Lung (tissue), 12 donors: Measurements from ENCODE around the gene EPN2. TPM values are rescaled to one million over a fixed set of nuclear protein-coding genes. Genes with fewer than 3 reads are reported as not detected.
"Not testable (repeated sequence)": the region's sequence is repeated elsewhere in the genome, so short reads cannot be mapped to it uniquely, and the experiment has no call there.

ENCODE experiments used
- ATAC-seq: fragments of 200-7000 bp; cut with Tn5 transposase; one replicate; pipeline ENCODE4 v1.9.1; 2020; ENCODE audit warnings: moderate number of reproducible peaks; ENCODE audit not compliant: insufficient read depth, low FRiP score
- DNase-seq, 3 donors: peaks; one replicate each; pipeline ENCODE4 v3.0.0-alpha.2; 2013 to 2017
- H3K27ac ChIP-seq, 2 donors: one replicate each; pipeline ENCODE4 v1.5.1; 2013; ENCODE audit warnings: mild to moderate bottlenecking in 2 of 2, moderate library complexity in 2 of 2, control low read depth in 1 of 2, inconsistent platforms in 1 of 2, low read depth in 1 of 2, low read length in 1 of 2
- H3K27me3 ChIP-seq, 3 donors: one replicate each; pipeline ENCODE4 v1.5.1; 2013; ENCODE audit warnings: low read length in 2 of 3; ENCODE audit not compliant: control insufficient read depth in 3 of 3, insufficient read depth in 3 of 3
- H3K36me3 ChIP-seq, 4 donors: one replicate each; pipeline ENCODE4 v1.5.1; 2013; ENCODE audit warnings: low read length in 4 of 4, mild to moderate bottlenecking in 1 of 4, moderate library complexity in 1 of 4; ENCODE audit not compliant: control insufficient read depth in 4 of 4, insufficient read depth in 4 of 4
- H3K4me1 ChIP-seq, 5 donors: one replicate each; pipeline ENCODE4 v1.5.1; 2013; ENCODE audit warnings: low read length in 5 of 5, mild to moderate bottlenecking in 2 of 5, moderate library complexity in 1 of 5; ENCODE audit not compliant: control insufficient read depth in 5 of 5, insufficient read depth in 5 of 5
- H3K4me3 ChIP-seq: one replicate; pipeline ENCODE4 v1.5.1; 2013; ENCODE audit warnings: mild to moderate bottlenecking, control low read depth, moderate library complexity
- H3K9ac ChIP-seq, 2 donors: one replicate each; pipeline ENCODE4 v1.5.1; 2013; ENCODE audit warnings: low read length in 2 of 2, control low read depth in 1 of 2; ENCODE audit not compliant: insufficient read depth in 1 of 2
- H3K9me3 ChIP-seq, 4 donors: one replicate each; pipeline ENCODE4 v1.5.1; 2013; ENCODE audit warnings: low read length in 3 of 4, mild to moderate bottlenecking in 1 of 4, moderate library complexity in 1 of 4; ENCODE audit not compliant: control insufficient read depth in 4 of 4, insufficient read depth in 3 of 4
- WGBS, 2 donors: extraction: QIAGEN DNeasy Blood & Tissue Kit; methylation state at CpG; one replicate each; pipeline ENCODE4 v1.1.7; 2013; 5-methylcytosine and 5-hydroxymethylcytosine counted together
- polyA plus RNA-seq, 2 donors: library from polyadenylated mRNA; stranded (reverse); fragments of 200-250 nt; gene quantifications; one replicate each; pipeline ENCODE4 v1.2.1, GENCODE V29; 2013
- total RNA-seq, 2 donors: library from RNA; depleted of rRNA in 1 of 2; stranded (reverse); fragments of >200 nt in 1 of 2; gene quantifications; one replicate each; pipeline ENCODE4 v1.2.1, GENCODE V29; 2014 to 2021
- TF ChIP-seq, protein P1 (sequence below): IDR thresholded peaks from 2 replicates; pipeline ENCODE4 v1.5.1; 2012; ENCODE audit warnings: mild to moderate bottlenecking; ENCODE audit errors: control extremely low read depth, extremely low read depth
- donor health status: control.
- donor health status: control.
- donor health status: Bipolar disorder and iron deficiency.
- donor health status: healthy.
- donor health status: DM: yes; HTN: yes; CAD: no.

Gene EPN2
- total and polyA plus RNA-seq, 4 donors, result 16.7 to 73.7 (median 37.4) TPM

DNA sequence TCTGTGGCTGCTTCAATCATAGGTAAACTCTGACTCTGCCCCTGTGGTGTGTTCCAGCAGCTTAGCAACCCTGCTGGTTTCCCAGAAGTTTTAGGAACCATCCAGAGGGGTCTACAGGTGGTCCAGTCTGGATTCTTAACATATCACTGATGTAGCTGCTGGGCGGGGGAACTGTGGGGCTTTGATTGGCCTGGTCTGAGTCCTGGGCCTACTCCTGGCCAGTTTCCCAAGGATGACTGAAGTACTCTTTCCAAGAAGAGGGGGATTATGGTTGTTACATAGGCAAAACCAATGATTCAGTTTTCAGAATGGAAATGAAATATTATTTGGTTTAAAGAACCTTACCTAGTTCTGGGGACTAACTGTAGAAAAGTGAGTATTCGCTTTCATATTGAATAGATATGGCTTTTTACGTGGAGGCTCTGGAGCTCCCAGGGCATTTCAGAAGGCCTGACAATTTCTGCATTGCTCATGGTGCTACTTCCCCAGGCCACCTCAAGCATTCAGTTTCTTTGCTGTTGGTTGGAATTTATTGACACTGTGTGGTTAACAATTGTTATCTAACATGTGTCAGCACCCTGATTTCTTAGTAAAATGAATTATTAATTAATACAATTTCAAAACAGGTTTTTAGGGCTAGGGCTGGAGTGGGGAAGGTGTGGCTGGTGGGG lies 38.4 kb downstream of the EPN2 start:
- WGBS, 2 donors, result 91 to 96% methylated on average over 3 of the region's 3 CpGs
- Histone ChIP-seq H3K27me3 (no peaks in the 10 kb centered on the region), H3K4me1 (peaks cover 6 to 15% (median 6%) of the 10 kb centered on the region in 5 donors), H3K4me3 (no peak overlapping the region), H3K27ac (no peak overlapping the region), H3K36me3 (peaks cover 0 to 3% (median 1%) of the 10 kb centered on the region in 4 donors), H3K9ac (no peak overlapping the region), H3K9me3 (peaks cover 0 to 2% (median 0%) of the 10 kb centered on the region in 4 donors)
- TF ChIP-seq, protein P1, sequence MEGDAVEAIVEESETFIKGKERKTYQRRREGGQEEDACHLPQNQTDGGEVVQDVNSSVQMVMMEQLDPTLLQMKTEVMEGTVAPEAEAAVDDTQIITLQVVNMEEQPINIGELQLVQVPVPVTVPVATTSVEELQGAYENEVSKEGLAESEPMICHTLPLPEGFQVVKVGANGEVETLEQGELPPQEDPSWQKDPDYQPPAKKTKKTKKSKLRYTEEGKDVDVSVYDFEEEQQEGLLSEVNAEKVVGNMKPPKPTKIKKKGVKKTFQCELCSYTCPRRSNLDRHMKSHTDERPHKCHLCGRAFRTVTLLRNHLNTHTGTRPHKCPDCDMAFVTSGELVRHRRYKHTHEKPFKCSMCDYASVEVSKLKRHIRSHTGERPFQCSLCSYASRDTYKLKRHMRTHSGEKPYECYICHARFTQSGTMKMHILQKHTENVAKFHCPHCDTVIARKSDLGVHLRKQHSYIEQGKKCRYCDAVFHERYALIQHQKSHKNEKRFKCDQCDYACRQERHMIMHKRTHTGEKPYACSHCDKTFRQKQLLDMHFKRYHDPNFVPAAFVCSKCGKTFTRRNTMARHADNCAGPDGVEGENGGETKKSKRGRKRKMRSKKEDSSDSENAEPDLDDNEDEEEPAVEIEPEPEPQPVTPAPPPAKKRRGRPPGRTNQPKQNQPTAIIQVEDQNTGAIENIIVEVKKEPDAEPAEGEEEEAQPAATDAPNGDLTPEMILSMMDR, result no peak
- ATAC-seq (no peak), DNase-seq (no peak)

DNA sequence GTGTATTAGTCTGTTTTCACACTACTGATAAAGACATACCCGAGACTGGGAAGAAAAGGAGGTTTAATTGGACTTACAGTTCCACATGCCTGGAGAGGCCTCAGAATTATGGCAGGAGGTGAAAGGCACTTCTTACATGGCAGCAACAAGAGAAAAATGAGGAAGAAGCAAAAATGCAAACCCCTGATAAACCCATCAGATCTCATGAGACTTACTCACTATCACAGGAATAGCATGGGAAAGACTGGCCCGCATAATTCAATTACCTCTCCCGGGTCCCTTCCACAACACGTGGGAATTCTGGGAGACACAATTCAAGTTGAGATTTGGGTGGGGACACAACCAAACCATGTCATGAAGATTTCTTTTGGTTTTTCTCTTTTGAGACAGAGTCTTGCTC lies 41.1 kb downstream of the EPN2 start:
- not testable (repeated sequence) for H3K9me3 ChIP-seq, H3K9ac ChIP-seq, H3K36me3 ChIP-seq, DNase-seq, H3K27me3 ChIP-seq, ATAC-seq, H3K27ac ChIP-seq, H3K4me3 ChIP-seq
- WGBS, 2 donors, result 90% methylated on average over 4 of the region's 4 CpGs
- H3K4me1 ChIP-seq, result peaks cover 0 to 16% (median 7%) of the 10 kb centered on the region in 5 donors

DNA sequence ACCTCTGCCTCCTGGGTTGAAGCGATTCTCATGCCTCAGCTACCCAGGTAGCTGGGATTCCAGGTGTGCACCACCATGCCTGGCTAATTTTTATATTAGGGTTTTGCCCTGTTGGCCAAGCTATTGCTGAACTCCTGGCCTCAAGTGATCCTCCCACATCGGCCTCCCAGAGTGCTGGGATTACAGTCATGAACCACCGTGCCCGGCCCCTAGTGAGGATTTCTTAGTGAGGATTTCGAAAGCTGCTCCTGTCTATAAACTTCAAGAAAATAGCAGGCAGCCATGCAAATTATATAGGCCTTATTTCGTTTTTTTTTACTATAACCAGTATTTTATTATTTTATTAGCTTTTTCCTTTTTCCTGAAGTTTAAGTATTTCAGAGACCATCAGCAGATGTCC lies 41.6 kb downstream of the EPN2 start:
- Histone ChIP-seq H3K9ac (no peak overlapping the region), H3K27ac (no peak overlapping the region), H3K4me3 (no peak overlapping the region), H3K36me3 (peaks cover 3 to 10% (median 5%) of the 10 kb centered on the region in 4 donors), H3K27me3 (no peaks in the 10 kb centered on the region), H3K9me3 (peaks cover 0 to 2% (median 0%) of the 10 kb centered on the region in 4 donors), H3K4me1 (peaks cover 0 to 16% (median 7%) of the 10 kb centered on the region in 5 donors)
- no peak for ATAC-seq
- 89 to 91% methylated on average over 6 of the region's 6 CpGs for WGBS, 2 donors
- TF ChIP-seq, protein P1, result no peak
- DNase-seq, result no peak

DNA sequence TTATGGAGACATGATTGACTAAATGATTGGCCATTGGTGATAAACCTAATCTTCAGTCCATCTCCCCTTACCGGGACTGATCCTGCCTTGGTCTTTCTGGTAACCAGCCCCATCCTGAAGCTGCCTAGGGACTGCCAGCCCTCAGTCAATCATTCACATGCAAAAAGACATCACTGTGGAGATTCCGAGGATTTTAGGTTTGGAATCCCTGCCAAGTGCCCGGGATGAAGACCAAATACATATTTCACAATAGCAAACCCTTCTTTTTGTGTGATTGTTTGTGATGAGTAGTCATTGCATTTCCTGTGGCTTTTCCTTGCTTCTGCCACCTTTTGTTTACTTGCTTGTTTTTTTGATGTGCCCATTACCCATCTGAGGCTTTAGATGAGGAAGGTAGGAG lies 44.0 kb downstream of the EPN2 start:
- Histone ChIP-seq H3K9me3 (no peaks in the 10 kb centered on the region), H3K4me3 (no peak overlapping the region), H3K27me3 (no peaks in the 10 kb centered on the region), H3K36me3 (peaks cover 0 to 15% (median 8%) of the 10 kb centered on the region in 4 donors), H3K27ac (no peak overlapping the region), H3K4me1 (peaks cover 6 to 24% (median 16%) of the 10 kb centered on the region in 5 donors), H3K9ac (no peak overlapping the region)
- DNase-seq (peak; percentile 62 to 77 (median 63)), ATAC-seq (no peak)
- TF ChIP-seq, protein P1, result no peak
- WGBS, 2 donors, result 55 to 67% methylated on average over 3 of the region's 3 CpGs
